ENCODE results near the gene RNF150. TPM values are rescaled to one million over a fixed set of nuclear protein-coding genes. Genes with fewer than 3 reads are reported as not detected.
"Not testable (repeated sequence)": the region's sequence is repeated elsewhere in the genome, so short reads cannot be mapped to it uniquely, and the experiment has no call there.

Gene RNF150
- polyA plus RNA-seq, 3 donors: 0.21 TPM; not detected in 2

GRCh38 chr4:141054446-141054845 lies 78.8 kb downstream of the RNF150 start:
- no peak for TF ChIP-seq CTCF (IDR thresholded peaks at IDR 0.05)
- no peaks in the 10 kb centered on the region for H3K27me3 ChIP-seq (ENCODE audit: control insufficient read depth in 2 of 2, insufficient read depth in 2 of 2, low read length in 2 of 2)
- Mint-ChIP-seq H3K27me3 (ENCODE audit: low read depth in 3 of 3) (peaks cover 0 to 1% (median 0%) of the 10 kb centered on the region in 3 donors), H3K36me3 (no peaks in the 10 kb centered on the region), H3K4me3 (no peak overlapping the region), H3K4me1 (no peaks in the 10 kb centered on the region), H3K9me3 (peaks cover 9 to 21% (median 16%) of the 10 kb centered on the region in 7 donors), H3K27ac (no peak overlapping the region)
- no peak overlapping the region for H2AFZ ChIP-seq (ENCODE audit: insufficient read depth, low read depth, low read length, poor library complexity, severe bottlenecking)
- no peaks in the 10 kb centered on the region for H3K4me1 ChIP-seq (ENCODE audit: control insufficient read depth in 1 of 2, insufficient read depth in 2 of 2, low read length in 2 of 2)
- H3K36me3 ChIP-seq (replicated peaks in 1 of 2; ENCODE audit: control insufficient read depth in 1 of 2, insufficient read depth in 2 of 2, low read length in 2 of 2): no peaks in the 10 kb centered on the region
- no peak overlapping the region for H3K27ac ChIP-seq (ENCODE audit: low read depth in 1 of 2, low read length in 2 of 2)
- peaks cover 16 to 18% of the 10 kb centered on the region in 2 donors for H3K9me3 ChIP-seq (replicated peaks in 1 of 2; ENCODE audit: control insufficient read depth in 1 of 2, insufficient read depth in 1 of 2, low read length in 2 of 2)
- H3K4me3 ChIP-seq (replicated peaks in 1 of 3; ENCODE audit: low read depth in 2 of 3, low read length in 3 of 3): no peak overlapping the region
- WGBS (ENCODE audit: insufficient coverage): no CpG with 5 or more reads among the region's 2 CpGs
- no peaks in the 10 kb centered on the region for H4K20me1 ChIP-seq (ENCODE audit: insufficient read depth, low read length)
- H3K4me2 ChIP-seq (replicated peaks; ENCODE audit: extremely low read depth, low read length, poor library complexity, severe bottlenecking): no peak overlapping the region
- no peak for DNase-seq
- H3K79me2 ChIP-seq (ENCODE audit: insufficient read depth, low read length): no peaks in the 10 kb centered on the region
- no peak overlapping the region for H3K9ac ChIP-seq (ENCODE audit: insufficient read depth, low read length, poor library complexity, severe bottlenecking)
- intact Hi-C loops (cut with micrococcal nuclease): no loop called here

DNA sequence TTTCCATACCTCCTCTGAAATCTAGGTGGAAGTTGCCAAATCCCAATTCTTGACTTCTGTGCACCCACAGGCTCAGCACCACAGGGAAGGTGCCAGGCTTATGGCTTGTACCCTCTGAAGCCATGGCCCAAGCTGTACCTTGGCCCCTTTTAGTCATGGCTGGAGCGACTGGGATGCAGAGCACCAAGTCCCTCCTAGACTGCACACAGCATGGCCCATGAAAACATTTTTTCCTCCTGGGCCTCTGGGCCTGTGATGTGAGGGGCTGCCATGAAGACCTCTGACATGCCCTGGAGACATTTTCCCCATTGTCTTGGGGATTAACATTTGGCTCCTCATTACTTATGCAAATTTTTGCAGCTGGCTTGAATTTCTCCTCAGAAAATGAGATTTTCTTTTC lies 82.3 kb downstream of the RNF150 start:
- H3K27me3 ChIP-seq (ENCODE audit: control insufficient read depth in 2 of 2, insufficient read depth in 2 of 2, low read length in 2 of 2); H3K4me3 ChIP-seq (replicated peaks in 1 of 3; ENCODE audit: low read depth in 2 of 3, low read length in 3 of 3); DNase-seq; H4K20me1 ChIP-seq (ENCODE audit: insufficient read depth, low read length); H3K4me2 ChIP-seq (replicated peaks; ENCODE audit: extremely low read depth, low read length, poor library complexity, severe bottlenecking); H3K4me1 Mint-ChIP-seq; H3K79me2 ChIP-seq (ENCODE audit: insufficient read depth, low read length); H3K4me3 Mint-ChIP-seq; H3K27ac Mint-ChIP-seq; H3K36me3 ChIP-seq (replicated peaks in 1 of 2; ENCODE audit: control insufficient read depth in 1 of 2, insufficient read depth in 2 of 2, low read length in 2 of 2); intact Hi-C loops (cut with micrococcal nuclease); H2AFZ ChIP-seq (ENCODE audit: insufficient read depth, low read depth, low read length, poor library complexity, severe bottlenecking); H3K27me3 Mint-ChIP-seq (ENCODE audit: low read depth in 3 of 3); H3K27ac ChIP-seq (ENCODE audit: low read depth in 1 of 2, low read length in 2 of 2); H3K9ac ChIP-seq (ENCODE audit: insufficient read depth, low read length, poor library complexity, severe bottlenecking); H3K36me3 Mint-ChIP-seq; H3K4me1 ChIP-seq (ENCODE audit: control insufficient read depth in 1 of 2, insufficient read depth in 2 of 2, low read length in 2 of 2): not testable (repeated sequence)
- WGBS (ENCODE audit: insufficient coverage): 100% methylated on average over 1 of the region's 1 CpG
- H3K9me3 ChIP-seq (replicated peaks in 1 of 2; ENCODE audit: control insufficient read depth in 1 of 2, insufficient read depth in 1 of 2, low read length in 2 of 2): peaks cover 16 to 18% of the 10 kb centered on the region in 2 donors
- H3K9me3 Mint-ChIP-seq: peaks cover 12 to 23% (median 17%) of the 10 kb centered on the region in 7 donors

Measured in CD14-positive monocyte (primary cell).